ENCODE data around the gene KRTAP9-7.
A peak's percentile ranks its signal among the peaks of the same experiment; 100 is the strongest.

Gene KRTAP9-7

DNA sequence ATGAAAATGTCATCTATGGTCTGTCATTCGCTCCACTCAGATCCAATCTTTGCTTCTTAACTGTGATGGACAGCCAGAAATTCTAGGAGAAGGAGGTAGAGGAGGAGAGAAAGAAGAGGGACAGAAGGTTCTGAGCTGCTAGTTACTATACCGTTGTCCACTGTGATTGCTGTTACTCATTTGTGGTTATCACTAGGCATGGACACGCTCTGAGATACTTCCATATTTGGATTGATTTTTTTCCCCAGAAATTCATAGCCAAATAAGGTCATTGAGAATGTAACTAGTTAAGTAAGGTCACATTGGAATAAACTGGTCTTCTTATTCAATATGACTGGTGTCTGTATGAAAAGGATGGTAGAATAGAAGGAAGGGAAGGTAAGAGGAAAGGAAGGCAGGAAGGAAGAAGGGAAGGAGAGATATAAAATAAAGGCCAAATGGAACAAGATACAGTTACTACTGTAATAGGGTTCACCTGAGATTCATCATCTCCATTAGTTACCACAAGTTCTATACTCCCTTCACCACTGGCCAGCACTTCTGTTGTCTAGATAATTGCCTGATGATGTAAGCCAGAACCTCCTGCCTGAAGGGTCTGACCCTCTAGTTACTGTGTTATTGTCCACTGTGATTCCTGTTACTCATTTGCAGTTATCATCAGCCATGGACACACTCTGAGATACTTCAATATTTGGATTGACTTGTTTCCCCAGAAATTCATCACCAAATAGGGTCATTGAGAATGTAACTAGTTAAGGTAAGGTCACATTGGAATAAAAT lies 2.9 kb downstream of the KRTAP9-7 start:
- DNase-seq = no peak

DNA sequence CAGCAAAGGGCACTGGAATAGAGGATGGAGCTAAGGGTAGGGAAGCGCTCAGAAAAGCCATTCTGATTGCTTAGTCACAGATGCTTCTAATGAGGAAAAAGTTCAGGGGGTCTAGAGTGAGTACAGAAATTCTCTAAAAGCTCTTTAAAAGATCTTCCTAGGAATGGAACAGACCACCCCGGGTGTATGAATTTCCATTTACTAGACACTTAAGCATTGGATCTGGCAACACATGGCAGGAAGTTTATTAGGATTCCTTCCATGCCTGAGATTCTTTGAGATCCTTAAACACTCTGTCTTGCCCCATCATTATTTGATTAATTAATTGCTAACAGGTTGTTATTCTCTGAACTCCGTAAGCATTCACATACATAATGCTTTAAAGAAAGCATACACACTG lies 8.5 kb downstream of the KRTAP9-7 start:
- DNase-seq = no peak

DNA sequence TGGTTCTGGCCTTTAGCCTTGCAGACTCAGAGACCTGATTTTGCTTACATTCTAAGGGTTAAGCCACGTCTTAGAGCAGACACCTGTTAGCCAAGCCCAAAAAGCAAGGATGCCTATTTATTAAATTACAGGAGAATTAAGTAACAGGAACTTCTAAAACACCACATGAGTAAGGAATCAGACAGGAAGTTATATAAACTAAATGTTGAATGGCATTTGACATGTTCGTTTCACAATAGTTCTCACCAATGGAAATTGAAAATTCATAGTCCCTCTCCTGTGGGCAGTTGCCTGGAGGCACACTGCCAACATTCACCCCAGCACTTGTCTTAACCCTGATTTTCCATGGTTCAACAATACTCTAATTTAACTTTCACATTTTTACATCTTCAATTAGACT lies 9.0 kb downstream of the KRTAP9-7 start:
- no peak for DNase-seq

DNA sequence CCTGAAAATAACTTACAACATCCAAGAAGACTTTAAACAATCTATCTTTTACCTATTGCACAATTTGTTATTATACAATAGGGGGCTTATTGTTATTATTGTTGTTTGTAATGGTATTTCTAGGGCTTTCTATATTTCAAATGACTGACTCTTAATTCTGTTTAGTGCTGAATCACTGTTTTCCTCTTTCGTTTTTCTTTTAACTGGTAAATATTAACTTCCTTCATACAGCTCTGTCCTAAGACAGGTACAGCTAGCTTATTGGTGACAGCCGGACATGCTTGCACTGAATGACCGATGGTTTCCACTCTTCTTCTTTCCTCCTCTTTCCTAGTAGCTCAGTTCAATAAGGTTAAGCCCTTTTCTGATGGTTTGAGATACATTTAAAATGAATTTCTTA lies 11.6 kb downstream of the KRTAP9-7 start:
- no peak for DNase-seq

DNA sequence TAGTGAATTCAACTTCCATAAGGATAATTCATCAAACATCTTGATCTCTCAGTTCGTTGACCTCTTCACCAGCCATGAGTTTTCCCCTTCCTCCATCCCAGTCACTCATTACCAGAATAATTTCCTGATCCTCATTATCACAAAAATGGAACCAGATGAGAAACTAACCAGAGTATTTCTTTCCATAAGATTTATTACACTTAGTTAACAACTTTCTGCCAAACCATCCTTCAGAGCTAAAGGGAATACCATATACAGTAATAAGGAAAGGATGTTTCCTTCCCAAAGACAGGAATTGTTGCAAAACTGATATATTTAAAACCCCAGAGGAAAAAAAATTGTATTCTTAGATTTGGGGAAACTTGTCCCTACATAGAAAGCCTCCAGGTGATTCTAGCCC lies 18.5 kb downstream of the KRTAP9-7 start:
- no peak for DNase-seq

DNA sequence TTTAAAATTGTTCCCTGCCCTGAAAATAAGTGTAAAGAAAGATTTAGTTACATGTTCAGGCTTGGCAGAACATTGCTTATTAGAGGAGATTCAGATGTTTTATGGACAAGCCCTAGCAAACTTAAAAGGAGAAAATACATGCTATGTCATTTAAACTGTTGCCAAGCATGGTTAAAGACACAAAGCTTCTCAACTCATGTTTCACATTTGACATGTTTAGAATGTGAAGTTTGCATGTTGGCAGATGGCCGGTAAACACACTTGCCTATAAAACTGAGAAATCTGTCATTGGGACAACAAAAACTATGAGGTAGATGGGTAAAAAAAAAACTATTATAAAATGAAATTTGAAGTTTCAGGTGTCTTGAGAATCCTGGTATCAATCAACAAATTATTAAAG lies 21.3 kb downstream of the KRTAP9-7 start:
- DNase-seq = no peak

DNA sequence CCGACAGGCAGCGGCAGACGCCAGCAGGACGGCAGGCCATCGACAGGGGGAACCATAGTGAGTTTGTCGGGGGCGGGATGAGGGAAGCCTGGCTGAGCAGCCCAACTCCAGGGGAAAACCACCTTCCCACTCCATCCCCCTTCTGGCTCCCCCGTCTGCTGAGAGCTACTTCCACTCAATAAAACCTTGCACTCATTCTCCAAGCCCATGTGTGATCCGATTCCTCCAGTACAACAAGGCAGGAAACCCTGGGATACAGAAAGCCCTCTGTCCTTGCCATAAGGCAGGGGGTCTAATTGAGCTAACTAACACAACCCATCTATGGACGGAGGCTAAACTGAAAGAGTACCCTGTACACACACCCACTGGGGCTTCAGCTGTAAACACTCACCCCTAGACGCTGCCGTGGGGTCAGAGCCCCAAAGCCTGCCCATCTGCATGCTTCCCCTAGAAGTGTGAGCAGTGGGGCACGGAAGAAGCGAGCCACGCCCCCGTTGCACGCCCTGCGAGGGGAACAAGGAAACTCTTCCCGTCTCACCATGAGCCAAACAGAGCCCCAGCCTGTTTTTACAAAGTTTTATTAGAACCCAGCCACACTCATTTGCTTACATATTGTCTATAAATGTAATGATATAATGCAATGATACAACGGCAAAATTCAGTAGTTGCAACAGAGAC lies 23.1 kb downstream of the KRTAP9-7 start:
- no peak for DNase-seq

DNA sequence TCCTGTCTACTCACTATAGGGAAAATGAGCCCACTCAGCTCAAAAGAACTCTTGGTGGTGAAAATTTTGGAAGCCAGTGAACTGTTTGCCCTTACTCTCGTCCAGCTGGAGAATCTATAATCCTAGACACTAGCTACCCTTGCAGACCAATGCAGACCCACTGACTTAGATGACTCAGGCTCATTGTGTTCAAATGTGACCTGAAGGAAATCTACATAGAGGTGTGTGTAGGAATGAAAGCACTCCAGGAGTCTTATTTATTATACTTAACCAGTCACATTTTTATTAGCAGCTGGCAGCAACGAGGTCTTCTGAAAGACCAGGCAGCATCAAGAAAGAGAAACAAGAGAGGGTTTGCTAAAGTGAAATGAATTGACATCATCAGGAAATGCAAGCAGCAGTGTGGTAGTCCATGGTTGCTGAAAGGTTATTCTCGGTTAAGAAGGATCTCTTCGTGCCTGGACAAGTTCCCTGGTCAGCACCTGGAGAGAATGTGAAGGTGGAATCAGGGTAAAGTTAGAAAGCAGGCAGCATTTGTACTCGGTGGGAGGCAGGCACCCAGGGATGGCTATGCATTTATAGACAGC lies 25.8 kb downstream of the KRTAP9-7 start:
- no peak for DNase-seq

DNA sequence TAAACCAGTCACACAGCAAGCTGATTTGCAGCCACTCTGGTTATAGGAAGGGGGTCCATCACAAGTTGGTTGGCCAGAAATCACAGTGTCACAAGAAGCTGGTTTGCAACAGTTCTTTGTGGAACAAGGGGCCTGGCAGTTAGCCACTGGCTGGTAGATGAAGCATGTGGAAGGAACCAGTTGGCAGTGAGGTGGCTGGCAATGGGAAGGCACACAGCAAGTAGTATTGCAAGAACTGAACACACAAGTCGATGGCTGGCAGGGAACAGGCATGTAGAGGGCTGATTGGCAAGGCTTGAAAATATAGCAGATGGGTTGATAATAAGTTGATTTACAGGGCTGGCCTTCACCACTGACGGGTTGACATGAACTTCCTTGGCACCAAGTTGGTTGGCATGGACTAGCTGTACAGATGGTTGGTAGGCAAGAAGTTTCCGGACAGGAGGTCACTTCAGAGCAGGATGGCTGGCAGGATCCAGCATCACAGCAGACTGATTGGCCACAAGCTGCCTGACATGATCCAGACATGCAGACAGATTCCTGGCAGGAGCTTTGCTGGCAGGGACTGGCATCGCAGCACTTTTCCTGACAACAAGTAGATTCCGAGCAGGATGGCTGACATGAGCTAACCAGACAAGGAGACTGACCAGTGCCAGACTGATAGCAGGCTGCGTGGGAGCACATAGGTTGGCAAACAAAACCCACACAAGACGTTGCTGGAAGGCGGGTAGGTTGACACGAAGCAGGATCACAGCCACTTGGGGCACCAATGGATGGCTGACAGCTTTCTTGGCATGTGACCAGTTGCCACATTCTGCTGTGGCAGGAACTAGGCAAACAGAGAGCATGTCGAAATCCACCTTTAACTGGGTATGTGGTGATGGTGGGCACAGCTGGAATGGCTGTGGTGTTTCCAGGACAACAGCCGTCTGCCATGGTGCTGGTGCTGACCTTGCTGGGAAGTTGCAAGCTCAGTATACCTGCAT lies 26.7 kb downstream of the KRTAP9-7 start, which contains the start of gene KRTAP29-1:
Gene KRTAP29-1, minus strand, starts transcription at position 936 of the 986 bp plus-strand sequence. Its CDS starts 0 bp downstream, at position 936.
- no peak for DNase-seq

DNA sequence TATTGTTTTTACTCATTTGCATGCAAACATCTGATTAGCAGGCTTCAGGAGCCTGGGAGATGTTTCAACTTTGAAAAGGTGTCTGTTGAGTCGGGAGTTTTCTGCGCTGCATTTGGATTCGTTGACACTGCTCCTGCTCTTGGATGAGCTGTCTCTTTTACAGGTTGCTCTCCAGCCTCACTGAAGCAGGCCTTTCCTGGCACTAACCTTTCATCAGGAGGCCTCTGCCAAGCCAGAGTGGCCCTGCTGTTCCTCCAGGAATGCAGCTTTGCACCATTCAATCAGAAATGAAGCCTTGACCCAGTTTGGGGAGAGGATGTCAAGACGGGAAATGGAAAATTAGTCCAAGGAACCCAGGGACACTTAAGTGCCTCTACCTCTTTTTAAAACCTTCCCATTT lies 27.5 kb downstream of the KRTAP9-7 start:
- DNase-seq = no peak

DNA sequence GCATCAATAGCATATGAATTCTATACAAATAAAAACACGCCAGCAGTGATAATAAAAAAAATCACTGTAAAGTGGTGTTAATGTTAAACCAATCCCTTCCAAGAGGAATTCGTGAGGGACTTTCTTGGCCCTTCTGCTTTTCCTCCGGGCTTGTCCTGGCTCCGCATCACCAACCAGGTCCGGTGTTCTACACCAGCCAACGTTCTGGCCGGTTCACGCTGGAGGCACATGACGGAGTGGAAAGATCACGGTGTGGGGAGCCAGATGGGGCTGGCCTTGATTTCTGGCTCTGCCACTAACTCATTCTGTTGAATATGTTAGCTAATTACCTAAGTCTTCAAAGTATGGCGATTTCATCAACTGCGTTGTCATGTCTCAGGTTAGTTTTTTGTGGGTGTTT lies 28.6 kb downstream of the KRTAP9-7 start:
- DNase-seq = no peak

DNA sequence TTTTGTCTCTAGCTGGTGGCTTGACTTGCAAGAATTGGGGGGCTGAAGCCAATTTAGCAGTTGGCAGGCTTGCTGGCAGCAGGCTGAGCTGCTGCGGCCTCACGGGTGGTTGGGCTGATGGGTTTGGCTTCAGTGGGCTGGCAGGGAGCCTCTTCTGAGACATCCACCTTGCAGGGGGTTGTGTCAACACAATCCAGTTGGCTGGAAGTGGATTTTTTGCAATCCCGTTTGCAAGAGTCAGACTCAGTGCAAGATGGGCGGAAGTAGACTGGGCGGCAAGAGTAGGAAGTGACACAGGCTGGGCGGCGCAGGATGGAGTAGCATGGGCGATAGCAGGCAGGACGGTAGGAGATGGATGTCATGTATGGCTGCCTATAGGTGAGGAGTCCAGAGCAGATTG lies 32.1 kb downstream of the KRTAP9-7 start:
- DNase-seq = no peak

DNA sequence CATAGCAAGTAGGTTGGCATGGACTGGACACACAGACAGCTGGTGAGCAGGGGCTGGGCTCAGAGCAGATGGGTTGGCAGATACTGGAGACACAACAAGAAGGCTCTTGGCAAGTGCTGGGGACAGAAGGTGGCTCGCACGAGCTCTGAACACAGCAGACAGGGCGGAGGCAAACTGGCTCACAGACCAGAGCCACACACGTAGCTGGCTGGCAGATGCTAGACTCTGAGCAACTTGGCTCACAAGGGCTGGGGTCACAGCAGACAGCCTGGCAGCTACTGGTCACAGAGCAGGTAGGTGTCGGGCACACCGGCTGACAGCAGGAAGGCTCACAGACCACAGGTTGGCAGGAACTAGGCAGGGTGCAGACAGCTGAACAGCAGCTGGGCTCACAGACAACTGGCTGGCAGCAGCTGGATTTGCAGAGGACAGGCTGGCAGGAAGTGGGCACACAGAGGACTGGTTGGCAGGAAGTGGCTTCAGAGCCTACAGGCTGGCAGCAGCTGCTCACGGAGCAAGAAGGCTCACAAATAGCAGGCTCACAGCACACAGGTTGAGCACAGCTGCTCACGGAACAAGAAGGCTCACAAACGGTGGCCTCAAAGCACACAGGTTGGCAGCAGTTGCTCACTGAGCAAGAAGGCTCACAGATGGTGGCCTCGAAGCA lies 32.9 kb downstream of the KRTAP9-7 start:
- DNase-seq = peak; percentile 71

DNA sequence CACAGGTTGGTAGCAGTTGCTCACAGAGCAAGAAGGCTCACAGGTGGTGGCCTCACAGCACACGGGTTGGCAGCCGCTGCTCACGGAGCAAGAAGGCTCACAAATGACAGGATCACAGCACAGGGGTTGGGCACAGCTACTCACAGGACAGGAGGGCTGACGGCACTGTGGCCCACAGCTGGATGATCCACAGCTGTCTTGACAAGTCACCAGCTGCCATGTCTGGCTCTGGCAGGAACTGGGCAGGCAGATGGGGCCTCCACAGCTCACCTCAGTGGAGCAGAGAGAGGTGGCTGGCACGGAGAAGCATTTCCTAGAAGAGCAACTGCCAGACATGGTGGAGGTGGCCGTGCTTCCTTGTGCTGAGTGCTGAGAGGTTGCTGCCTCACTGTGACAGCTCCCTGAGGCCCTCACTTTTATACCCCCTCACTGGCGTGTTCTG lies 33.4 kb downstream of the KRTAP9-7 start, which contains the start of gene KRTAP16-1:
Gene KRTAP16-1, minus strand, starts transcription at position 392 of the 442 bp plus-strand sequence. Its CDS starts 56 bp downstream, at position 336.
- no peak for DNase-seq

DNA sequence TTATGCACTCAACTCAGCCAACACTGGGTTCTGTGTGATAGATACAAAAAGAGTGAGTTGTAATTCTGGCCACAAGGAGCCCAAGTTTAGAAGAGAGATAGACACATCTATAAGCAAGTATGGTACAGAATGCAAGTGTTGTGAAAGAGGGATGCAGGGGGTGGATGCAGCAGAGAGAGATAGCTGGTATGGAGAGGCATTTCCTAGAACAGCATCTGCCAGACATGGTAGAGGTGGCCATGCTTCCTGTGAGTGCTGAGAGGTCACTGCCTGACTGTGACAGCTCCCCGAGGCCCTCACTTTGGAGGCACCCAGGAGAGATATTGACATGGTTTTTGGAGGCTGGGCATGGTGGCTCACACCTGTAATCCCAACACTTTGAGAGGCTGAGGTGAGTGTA lies 35.6 kb downstream of the KRTAP9-7 start:
- no peak for DNase-seq

DNA sequence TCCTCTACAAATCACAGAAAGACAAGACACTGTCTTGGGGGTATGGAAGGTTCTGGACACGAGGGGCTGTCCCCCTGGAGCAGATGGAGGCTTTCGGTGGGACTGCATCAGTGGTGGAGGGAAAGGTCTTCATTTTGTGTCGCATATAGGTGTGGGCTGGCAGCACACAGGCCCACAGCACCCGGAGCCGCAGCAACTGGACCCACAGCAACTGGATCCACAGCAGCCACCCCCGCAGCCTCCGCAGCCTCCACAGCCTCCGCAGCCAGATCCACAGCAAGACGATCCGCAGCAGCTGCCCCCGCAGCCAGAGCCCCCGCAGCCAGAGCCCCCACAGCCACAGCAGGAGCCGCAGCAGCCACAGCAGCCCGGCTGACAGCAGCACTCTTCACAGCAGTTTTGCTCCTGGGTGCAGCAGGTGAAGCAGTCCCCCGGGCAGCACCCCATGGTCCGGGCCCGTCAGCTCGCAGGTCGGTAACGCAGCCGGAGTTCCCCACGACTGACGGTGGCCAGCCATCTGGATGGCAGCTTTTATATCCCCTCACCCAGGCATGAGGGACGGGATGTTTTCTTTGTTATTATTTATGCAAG lies 39.8 kb downstream of the KRTAP9-7 start, which contains the start of gene KRTAP17-1:
Gene KRTAP17-1, minus strand, starts transcription at position 507 of the 591 bp plus-strand sequence. Its CDS starts 60 bp downstream, at position 447.
- no peak for DNase-seq

DNA sequence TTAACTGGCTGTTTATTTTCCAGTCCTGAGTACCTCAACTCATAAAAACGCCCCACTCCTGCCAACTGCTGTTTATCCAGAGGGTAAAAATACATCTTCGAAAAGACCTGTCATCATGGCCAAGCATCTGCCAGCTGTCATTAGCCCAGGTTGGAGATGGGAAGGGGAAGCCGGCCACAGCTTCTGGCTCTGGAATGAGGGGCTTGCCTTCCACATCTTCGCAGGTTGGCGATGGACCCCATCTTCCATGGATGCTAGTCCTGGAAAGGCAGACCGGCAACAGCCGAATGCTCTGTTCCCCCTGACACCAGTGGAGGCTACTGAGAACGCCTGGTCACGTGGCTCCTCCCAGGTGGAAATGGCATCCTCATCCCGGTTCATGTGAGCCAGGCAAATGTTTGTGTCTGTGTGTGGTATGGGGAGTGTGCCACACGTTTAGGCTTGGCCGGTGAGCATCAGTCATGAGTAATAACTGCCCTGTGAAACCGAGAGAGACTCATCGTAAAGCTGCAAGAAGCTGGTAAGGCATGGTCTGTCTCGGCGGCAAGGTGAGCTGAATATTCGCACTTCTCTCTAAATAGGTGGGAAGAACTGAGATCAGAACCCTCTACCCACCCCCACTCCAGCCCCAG lies 40.4 kb downstream of the KRTAP9-7 start:
- no peak for DNase-seq

DNA sequence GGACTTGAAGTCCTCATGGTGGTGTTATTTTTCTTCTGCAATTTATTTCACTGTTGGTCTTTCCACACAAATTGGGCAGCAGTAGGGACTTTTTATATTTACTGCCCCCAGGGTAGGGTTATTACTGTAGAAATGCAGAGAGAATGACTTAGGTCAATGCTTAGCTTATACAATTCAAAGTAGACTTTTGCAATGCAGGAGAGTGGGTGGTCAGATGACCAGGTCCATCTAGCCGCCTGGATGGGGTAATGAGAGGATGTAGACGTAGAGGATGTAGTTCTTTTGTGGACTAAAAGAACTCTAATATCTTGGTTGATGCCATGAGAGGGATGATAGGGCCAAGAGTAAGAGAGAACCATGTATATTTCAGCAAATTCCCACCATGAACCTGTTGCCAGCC lies 42.7 kb downstream of the KRTAP9-7 start:
- no peak for DNase-seq

DNA sequence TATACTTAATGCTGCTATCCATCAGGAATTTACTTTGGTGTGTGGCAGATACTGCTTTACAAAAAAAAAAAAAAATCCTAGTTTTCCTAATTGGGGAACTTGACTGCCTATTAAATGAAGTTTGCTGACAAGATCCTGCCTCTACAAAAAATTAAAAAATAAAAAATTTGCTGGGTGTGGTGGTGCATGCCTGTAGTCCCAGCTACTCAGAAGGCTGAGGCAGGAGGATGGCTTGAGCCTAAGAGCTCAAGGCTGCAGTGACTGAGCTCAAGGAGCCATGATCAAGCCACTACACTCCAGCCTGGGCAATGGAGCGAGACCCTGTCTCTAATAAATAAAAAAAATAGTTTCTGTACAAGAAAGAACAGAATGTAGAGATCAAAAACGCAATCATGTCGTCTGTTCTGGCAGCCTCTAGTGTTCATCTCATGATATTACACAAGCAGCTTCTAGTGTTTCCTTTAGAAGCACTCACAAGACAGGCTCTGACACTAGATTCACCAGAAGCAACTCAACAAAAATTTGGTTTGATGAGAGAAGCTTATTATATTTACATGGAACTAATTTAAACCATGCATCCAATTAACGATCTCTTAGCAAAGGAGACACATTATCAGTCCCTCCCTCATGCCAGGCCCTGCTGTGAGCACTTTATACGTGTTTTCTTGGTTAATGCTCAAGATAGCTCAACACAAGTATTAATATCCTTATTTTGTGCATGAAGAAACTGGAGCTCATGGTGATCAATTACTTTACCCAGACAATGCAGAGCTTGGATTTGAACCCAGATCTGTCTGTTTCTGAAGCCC lies 46.8 kb downstream of the KRTAP9-7 start:
- peak; percentile 3 for DNase-seq

All from GF-D8 (cell line).